ENCODE data around the gene EXOG. TPM values are rescaled to one million over a fixed set of nuclear protein-coding genes. Genes with fewer than 3 reads are reported as not detected.

EXOG gene
- total and polyA plus RNA-seq, 10 of the 15 experiments (the other 5 are each of a cell fraction or from before 2014, with no cell fraction given) = 7.8 to 20.9 (median 19.6) TPM

DNA sequence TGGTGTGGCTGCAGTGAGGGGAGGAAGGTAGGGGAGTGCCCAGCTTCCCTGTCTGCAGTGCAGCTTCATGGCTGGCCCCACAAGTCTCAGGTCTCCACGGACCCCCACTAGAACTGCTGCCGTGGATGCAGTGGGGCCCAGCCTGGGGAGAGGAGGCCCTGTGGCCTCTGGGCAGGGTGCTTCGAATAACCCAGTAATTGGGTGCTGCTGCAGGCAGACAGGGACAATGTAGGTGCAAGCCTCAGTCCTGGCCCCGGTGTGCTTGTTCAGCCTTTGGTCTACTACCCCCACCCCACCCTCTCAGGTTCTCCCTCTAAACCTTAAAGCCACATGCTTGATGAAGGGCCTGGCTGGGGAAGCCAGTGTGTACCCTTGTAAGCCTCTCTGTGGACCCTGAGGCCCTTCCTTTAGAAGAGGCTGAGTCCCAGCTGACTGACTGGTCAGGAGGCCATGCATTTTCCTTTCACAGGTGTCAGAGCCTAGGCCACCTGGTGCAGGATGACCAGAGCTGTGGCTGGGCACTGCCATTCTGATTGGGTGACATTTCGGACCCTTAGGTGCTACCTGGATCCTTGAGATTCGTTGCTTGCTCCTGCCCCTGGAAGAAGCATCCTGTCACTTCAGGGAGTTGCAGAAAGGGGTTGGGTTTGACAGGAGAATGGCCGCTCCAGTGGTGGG is 21.1 kb upstream of the EXOG start:
- ChIA-PET SMC1A (ENCODE audit: uncharacterized antibody, unreplicated experiment) (no interaction called here), CTCF (no interaction called here), RAD21 (ENCODE audit: unreplicated experiment) (no interaction called here), POLR2A (no interaction called here)
- Histone ChIP-seq H4K20me1 (ENCODE audit: control insufficient read depth, insufficient read depth) (no peaks in the 10 kb centered on the region), H2AFZ (ENCODE audit: control insufficient read depth, low read depth, low read length) (no peak overlapping the region), H3K4me2 (ENCODE audit: control insufficient read depth, insufficient read depth) (no peak overlapping the region), H3K27me3 (replicated peaks in 1 of 2; ENCODE audit: control insufficient read depth in 2 of 2, insufficient read depth in 2 of 2, low read length in 1 of 2) (no peaks in the 10 kb centered on the region), H3K27ac (ENCODE audit: control insufficient read depth, insufficient read depth) (no peak overlapping the region), H3K4me3 (no peak overlapping the region), H3K79me2 (ENCODE audit: control insufficient read depth, insufficient read depth, low read length) (no peaks in the 10 kb centered on the region), H3K9ac (ENCODE audit: control insufficient read depth, insufficient read depth, low read length) (no peak overlapping the region), H3K36me3 (ENCODE audit: control insufficient read depth in 2 of 2, insufficient read depth in 2 of 2, low read length in 1 of 2) (peaks cover 0 to 2% of the 10 kb centered on the region in 2 experiments; a peak in 2 of 4 replicates), H3K4me1 (ENCODE audit: control insufficient read depth, insufficient read depth, low read length) (no peaks in the 10 kb centered on the region), H3K9me3 (replicated peaks; ENCODE audit: control insufficient read depth, insufficient read depth, low read length) (no peaks in the 10 kb centered on the region)
- TF ChIP-seq, protein P1, sequence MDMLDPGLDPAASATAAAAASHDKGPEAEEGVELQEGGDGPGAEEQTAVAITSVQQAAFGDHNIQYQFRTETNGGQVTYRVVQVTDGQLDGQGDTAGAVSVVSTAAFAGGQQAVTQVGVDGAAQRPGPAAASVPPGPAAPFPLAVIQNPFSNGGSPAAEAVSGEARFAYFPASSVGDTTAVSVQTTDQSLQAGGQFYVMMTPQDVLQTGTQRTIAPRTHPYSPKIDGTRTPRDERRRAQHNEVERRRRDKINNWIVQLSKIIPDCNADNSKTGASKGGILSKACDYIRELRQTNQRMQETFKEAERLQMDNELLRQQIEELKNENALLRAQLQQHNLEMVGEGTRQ (IDR thresholded peaks at IDR 0.05; ENCODE audit: borderline replicate concordance, low read depth, low read length) = no peak
- TF ChIP-seq CEBPB (IDR thresholded peaks at IDR 0.05; ENCODE audit: borderline replicate concordance in 1 of 2, low read depth in 2 of 2, low read length in 2 of 2) = no peak
- TF ChIP-seq LARP7 (IDR thresholded peaks at IDR 0.05) = no peak
- no peak for TF ChIP-seq SREBF1 (IDR thresholded peaks at IDR 0.05; ENCODE audit: low read length)
- 42% methylated on average over 7 of the region's 7 CpGs for WGBS (ENCODE audit: insufficient coverage, insufficient replicate concordance, low lambda C conversion rate, missing lambda C conversion rate)
- ATAC-seq (no peak), DNase-seq (ENCODE audit: low read depth, low spot score) (no peak), FAIRE-seq (no peak)
- intact Hi-C loops (cut with micrococcal nuclease; ENCODE audit: unreplicated experiment) (no loop called here), in situ Hi-C loops (cut with MboI) (no loop called here)
- no TSS peak for BruUV-seq (replicated peaks)

GRCh38 chr3:38475716-38476115 is 20.4 kb upstream of the EXOG start:
- WGBS (ENCODE audit: insufficient coverage, insufficient replicate concordance, low lambda C conversion rate, missing lambda C conversion rate) = 60% methylated on average over 6 of the region's 6 CpGs
- ChIA-PET SMC1A (ENCODE audit: uncharacterized antibody, unreplicated experiment) (no interaction called here), POLR2A (no interaction called here), CTCF (interaction anchor here (0.5 kb wide), 1 partner anchor 70 kb away, joined by 3 read pairs; no protein-coding TSS in a partner anchor), RAD21 (ENCODE audit: unreplicated experiment) (no interaction called here)
- FAIRE-seq (no peak), ATAC-seq (no peak), DNase-seq (ENCODE audit: low read depth, low spot score) (no peak)
- no peaks in the 10 kb centered on the region for H3K9me3 ChIP-seq (replicated peaks; ENCODE audit: control insufficient read depth, insufficient read depth, low read length)
- H3K79me2 ChIP-seq (ENCODE audit: control insufficient read depth, insufficient read depth, low read length) = no peaks in the 10 kb centered on the region
- no peaks in the 10 kb centered on the region for H4K20me1 ChIP-seq (ENCODE audit: control insufficient read depth, insufficient read depth)
- H3K27ac ChIP-seq (ENCODE audit: control insufficient read depth, insufficient read depth) = no peak overlapping the region
- no peak overlapping the region for H2AFZ ChIP-seq (ENCODE audit: control insufficient read depth, low read depth, low read length)
- peaks cover 0 to 2% of the 10 kb centered on the region in 2 experiments; a peak in 2 of 4 replicates for H3K36me3 ChIP-seq (ENCODE audit: control insufficient read depth in 2 of 2, insufficient read depth in 2 of 2, low read length in 1 of 2)
- no peak overlapping the region for H3K4me3 ChIP-seq
- no TSS peak for BruUV-seq (replicated peaks)
- no peaks in the 10 kb centered on the region for H3K27me3 ChIP-seq (replicated peaks in 1 of 2; ENCODE audit: control insufficient read depth in 2 of 2, insufficient read depth in 2 of 2, low read length in 1 of 2)
- intact Hi-C loops (cut with micrococcal nuclease; ENCODE audit: unreplicated experiment) (no loop called here), in situ Hi-C loops (cut with MboI) (no loop called here)
- H3K4me1 ChIP-seq (ENCODE audit: control insufficient read depth, insufficient read depth, low read length) = no peaks in the 10 kb centered on the region
- H3K9ac ChIP-seq (ENCODE audit: control insufficient read depth, insufficient read depth, low read length) = no peak overlapping the region
- no peak overlapping the region for H3K4me2 ChIP-seq (ENCODE audit: control insufficient read depth, insufficient read depth)
- TF ChIP-seq HCFC1 (IDR thresholded peaks at IDR 0.05; ENCODE audit: low read length) (no peak), TBL1XR1 (IDR thresholded peaks at IDR 0.05; ENCODE audit: low read depth, low read length) (no peak), HDGF (IDR thresholded peaks at IDR 0.05) (no peak), E2F4 (IDR thresholded peaks at IDR 0.05; ENCODE audit: low read depth, low read length) (no peak), RCOR1 (conservative IDR thresholded peaks at IDR 0.05; ENCODE audit: low read depth, low read length) (no peak)
- TF ChIP-seq, protein P2, sequence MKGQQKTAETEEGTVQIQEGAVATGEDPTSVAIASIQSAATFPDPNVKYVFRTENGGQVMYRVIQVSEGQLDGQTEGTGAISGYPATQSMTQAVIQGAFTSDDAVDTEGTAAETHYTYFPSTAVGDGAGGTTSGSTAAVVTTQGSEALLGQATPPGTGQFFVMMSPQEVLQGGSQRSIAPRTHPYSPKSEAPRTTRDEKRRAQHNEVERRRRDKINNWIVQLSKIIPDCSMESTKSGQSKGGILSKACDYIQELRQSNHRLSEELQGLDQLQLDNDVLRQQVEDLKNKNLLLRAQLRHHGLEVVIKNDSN (IDR thresholded peaks at IDR 0.05; ENCODE audit: borderline replicate concordance, extremely low read length, insufficient read depth, low read depth, low read length) = no peak
